Thymus (tissue), 11 donors: ENCODE results near the gene ANKS3. TPM values are rescaled to one million over a fixed set of nuclear protein-coding genes. Genes with fewer than 3 reads are reported as not detected.

Experiments used
- DNase-seq, 9 donors: peaks; one replicate each; pipeline ENCODE4 v3.0.0-alpha.2; 2013; ENCODE audit warnings: low spot score in 9 of 9, low read depth in 6 of 9, missing footprints in 1 of 9
- H3K27ac ChIP-seq, 2 donors: one replicate each; pipeline ENCODE4 v1.5.1; 2013; ENCODE audit warnings: control low read depth in 1 of 2, low read depth in 1 of 2, low read length in 1 of 2, mild to moderate bottlenecking in 1 of 2, moderate library complexity in 1 of 2
- H3K27me3 ChIP-seq, 2 donors: one replicate each; pipeline ENCODE4 v1.5.1; 2013; ENCODE audit warnings: low read length in 1 of 2; ENCODE audit not compliant: control insufficient read depth in 2 of 2, insufficient read depth in 1 of 2
- H3K36me3 ChIP-seq, 2 donors: one replicate each; pipeline ENCODE4 v1.5.1; 2013; ENCODE audit warnings: low read length in 1 of 2, mild to moderate bottlenecking in 1 of 2, moderate library complexity in 1 of 2; ENCODE audit not compliant: control insufficient read depth in 2 of 2, insufficient read depth in 2 of 2
- H3K4me1 ChIP-seq, 2 donors: one replicate each; pipeline ENCODE4 v1.5.1; 2013; ENCODE audit warnings: low read length in 2 of 2; ENCODE audit not compliant: control insufficient read depth in 2 of 2, insufficient read depth in 2 of 2
- H3K4me3 ChIP-seq, 2 donors: one replicate each; pipeline ENCODE4 v1.5.1; 2013; ENCODE audit warnings: low read length in 2 of 2, control low read depth in 1 of 2, mild to moderate bottlenecking in 1 of 2
- H3K9me3 ChIP-seq, 2 donors: one replicate each; pipeline ENCODE4 v1.5.1; 2013; ENCODE audit warnings: low read length in 1 of 2, mild to moderate bottlenecking in 1 of 2; ENCODE audit not compliant: control insufficient read depth in 2 of 2, insufficient read depth in 1 of 2
- WGBS: extraction: QIAGEN DNeasy Blood & Tissue Kit; methylation state at CpG from one replicate; pipeline ENCODE4 v1.1.7; 2013; 5-methylcytosine and 5-hydroxymethylcytosine counted together
- polyA plus RNA-seq: library from polyadenylated mRNA; stranded (reverse); fragments of 200-250 nt; gene quantifications from one replicate; pipeline ENCODE4 v1.2.3, GENCODE V29; 2013
- total RNA-seq: library from RNA; stranded (reverse); fragments of 120-200 nt; gene quantifications from one replicate; pipeline ENCODE4 v1.2.4, GENCODE V29; 2013
- donor health status: healthy.

ANKS3 gene
- total and polyA plus RNA-seq, 2 donors, result 9.8 to 34.0 TPM

DNA sequence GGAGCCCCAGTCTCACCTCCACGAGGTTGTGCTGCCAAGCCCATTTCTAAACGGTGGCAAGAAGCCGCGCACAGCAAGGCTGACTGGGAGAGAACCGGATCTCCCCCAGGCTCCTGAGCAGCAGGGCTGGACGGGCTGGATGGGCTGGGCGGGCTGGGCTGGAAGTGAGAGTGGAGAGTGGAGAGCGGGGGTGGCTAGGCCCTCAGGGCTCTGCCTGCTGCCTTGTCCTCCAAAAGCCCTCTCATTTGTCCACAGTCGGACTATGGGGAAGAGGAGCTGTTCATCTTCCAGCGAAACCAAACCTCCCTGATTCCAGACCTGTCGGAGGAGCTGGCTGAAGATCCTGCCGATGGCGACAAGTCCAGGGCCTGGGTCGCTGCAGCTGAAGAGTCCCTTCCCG is 3.5 kb upstream of the ANKS3 start:
- Histone ChIP-seq H3K27ac (no peak overlapping the region), H3K27me3 (no peaks in the 10 kb centered on the region), H3K4me1 (peaks cover 10 to 17% of the 10 kb centered on the region in 2 donors), H3K9me3 (peaks cover 0 to 4% of the 10 kb centered on the region in 2 donors), H3K4me3 (no peak overlapping the region), H3K36me3 (no peaks in the 10 kb centered on the region)
- DNase-seq, result no peak
- 93% methylated on average over 15 of the region's 15 CpGs for whole genome bisulfite sequencing

DNA sequence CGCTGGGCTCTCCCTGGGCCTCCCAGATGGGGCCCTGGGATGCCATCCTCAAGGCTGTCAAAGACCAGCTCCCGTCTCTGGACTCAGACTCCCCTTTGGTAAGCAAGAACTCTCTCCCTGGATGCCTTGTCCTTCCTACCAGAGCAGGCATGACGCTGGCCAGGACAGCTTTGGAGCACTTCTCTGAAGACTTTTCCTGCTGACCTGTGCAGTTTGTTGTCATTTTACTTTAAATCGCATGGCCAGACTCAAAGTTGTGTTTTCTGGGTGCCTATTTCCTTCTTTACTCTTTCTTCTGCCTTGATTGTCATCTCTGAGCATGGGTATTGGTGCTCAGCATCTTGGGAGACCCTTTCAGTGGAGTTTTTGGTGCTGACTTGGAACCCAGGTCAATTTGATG is 2.5 kb upstream of the ANKS3 start:
- no peaks in the 10 kb centered on the region for H3K36me3 ChIP-seq
- H3K9me3 ChIP-seq, result peaks cover 0 to 4% of the 10 kb centered on the region in 2 donors
- WGBS, result 97% methylated on average over 4 of the region's 4 CpGs
- no peaks in the 10 kb centered on the region for H3K27me3 ChIP-seq
- H3K4me1 ChIP-seq, result peaks cover 10 to 17% of the 10 kb centered on the region in 2 donors
- H3K27ac ChIP-seq, result no peak overlapping the region
- no peak overlapping the region for H3K4me3 ChIP-seq
- DNase-seq, result no peak

DNA sequence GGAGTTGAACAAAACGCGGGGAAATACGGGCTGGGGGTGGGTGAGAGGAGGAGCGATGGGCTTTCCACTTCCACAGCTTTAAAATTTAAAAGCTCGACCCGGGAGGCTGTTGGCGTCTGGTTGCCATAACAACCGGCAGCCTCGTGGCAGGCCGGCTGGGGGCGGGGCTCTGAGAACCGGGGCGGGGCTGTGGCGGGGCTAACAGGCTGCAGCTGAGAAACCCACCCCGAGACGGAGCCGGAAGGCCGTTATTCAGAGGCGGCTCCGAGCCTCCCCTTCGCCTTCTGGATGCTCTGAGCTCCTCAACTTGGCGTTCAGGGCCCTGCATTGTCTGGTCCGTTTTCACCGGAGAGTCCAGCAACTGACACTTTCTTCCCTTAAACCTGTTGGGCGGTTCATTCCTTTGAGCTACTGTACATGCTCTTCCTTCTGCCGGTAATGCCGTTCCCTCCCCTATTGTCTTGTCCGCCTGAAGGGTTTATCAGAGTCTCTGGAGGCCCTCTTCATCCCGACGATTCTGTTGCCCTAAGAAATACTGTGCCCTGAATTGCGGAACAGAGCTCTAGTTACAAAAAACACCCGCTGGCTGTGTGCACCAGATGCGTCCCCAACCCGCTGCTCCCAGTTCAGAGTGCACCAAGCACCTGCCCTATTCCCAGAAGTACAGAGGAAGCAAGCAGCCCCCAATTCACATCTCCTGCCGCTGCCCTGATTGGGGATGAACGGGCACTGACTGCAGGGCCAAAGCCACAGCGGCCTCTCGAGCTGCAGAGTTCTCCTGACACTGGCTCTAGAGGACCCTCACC is 862 bp upstream of the ANKS3 start:
- Histone ChIP-seq H3K36me3 (no peaks in the 10 kb centered on the region), H3K4me3 (peak overlapping the region; percentile 73 to 93), H3K9me3 (peaks cover 0 to 4% of the 10 kb centered on the region in 2 donors), H3K27ac (peak overlapping the region; percentile 57 to 87), H3K4me1 (peaks cover 10 to 17% of the 10 kb centered on the region in 2 donors), H3K27me3 (no peaks in the 10 kb centered on the region)
- 4% methylated on average over 38 of the region's 38 CpGs for WGBS
- peak; percentile 70 to 94 (median 87) for DNase-seq

DNA sequence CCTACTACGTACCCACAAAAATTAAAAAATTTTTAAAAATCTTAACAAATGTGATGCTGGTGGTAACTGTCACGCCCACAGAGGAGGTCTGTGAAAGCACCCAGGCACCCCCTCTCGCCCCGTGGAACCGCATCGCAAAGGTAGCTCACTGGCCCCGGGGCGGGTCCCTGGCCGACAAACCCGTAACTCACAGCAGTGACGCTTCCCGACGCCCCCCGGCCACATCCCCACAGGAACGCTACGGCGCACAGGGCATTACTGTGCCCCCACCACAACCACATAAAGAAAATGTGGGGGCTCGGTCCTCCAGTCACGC is 366 bp downstream of the ANKS3 start:
- H3K27me3 ChIP-seq, result no peaks in the 10 kb centered on the region
- DNase-seq, result no peak
- peaks cover 0 to 4% of the 10 kb centered on the region in 2 donors for H3K9me3 ChIP-seq
- 0% methylated on average over 19 of the region's 19 CpGs for WGBS
- peak overlapping the region; percentile 73 to 93 for H3K4me3 ChIP-seq
- H3K4me1 ChIP-seq, result peaks cover 10 to 17% of the 10 kb centered on the region in 2 donors
- H3K27ac ChIP-seq, result peak overlapping the region in 1 of 2 donors; percentile 47
- H3K36me3 ChIP-seq, result peaks cover 0 to 4% of the 10 kb centered on the region in 2 donors

DNA sequence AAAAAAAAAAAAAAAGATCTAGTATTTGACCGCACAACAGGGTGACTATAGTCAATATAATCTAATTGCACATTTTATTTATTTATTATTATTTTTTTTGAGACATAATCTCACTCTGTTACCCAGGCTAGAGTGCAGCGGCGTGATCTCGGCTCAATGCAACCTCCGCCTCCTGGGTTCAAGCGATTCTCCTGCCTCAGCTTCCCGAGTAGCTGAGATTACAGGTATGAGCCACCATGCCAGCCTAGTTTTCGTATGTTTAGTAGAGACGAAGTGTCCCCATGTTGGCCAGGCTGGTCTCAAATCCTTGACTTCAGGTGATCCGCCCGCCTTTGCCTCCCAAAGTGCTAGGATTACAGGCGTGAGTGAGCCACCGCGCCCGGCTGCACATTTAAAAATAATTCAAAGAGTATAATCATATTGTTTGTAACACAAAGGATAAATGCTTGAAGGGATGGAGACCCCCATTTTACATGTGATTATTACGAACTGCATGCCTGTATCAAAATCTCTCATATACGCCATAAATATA is 794 bp downstream of the ANKS3 start:
- DNase-seq, result no peak
- peak overlapping the region; percentile 73 to 93 for H3K4me3 ChIP-seq
- no peak overlapping the region for H3K27ac ChIP-seq
- no peaks in the 10 kb centered on the region for H3K27me3 ChIP-seq
- peaks cover 0 to 4% of the 10 kb centered on the region in 2 donors for H3K9me3 ChIP-seq
- 46% methylated on average over 17 of the region's 17 CpGs for WGBS
- H3K4me1 ChIP-seq, result peaks cover 10 to 17% of the 10 kb centered on the region in 2 donors
- peaks cover 2 to 7% of the 10 kb centered on the region in 2 donors for H3K36me3 ChIP-seq

DNA sequence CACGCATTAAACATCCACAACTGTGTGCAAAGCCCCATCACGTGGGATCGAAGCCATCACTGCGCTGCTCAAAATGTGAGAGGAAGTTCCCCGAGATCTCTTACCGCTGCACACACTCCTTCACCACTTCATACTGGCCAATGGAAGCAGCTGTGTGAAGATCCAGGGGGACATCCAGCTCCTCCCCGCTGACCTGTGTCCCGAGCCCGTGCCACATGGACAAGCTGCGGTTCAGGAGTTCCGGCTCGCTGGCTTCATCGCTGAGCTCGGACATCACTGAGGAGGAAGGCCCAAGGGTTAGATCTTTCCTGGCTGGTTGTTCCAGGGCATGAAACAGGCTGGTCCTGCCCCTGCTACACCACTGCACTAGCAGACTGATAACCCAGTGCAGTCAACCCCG is 4.2 kb downstream of the ANKS3 start:
- 98% methylated on average over 15 of the region's 15 CpGs for WGBS
- no peak for DNase-seq

DNA sequence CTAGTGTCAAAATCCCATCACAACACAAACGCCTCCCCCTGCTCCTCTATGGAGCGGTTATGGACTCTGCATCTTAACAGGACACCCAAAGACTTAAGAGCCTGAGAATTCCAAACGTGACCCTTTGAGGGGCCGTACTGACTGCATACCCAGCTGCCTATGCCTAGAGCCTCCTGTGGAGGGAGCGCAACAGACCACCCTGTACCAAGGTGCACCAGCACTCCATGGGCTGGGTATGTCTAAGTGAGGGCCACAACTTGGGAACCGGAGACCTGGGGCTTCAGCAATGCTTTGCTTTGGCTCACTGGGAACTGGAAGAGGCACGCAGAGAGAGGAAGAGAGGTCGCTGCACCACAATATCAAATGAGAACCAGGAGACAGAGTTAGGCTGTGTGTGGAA is 5.4 kb downstream of the ANKS3 start:
- 98% methylated on average over 8 of the region's 8 CpGs for WGBS
- H3K9me3 ChIP-seq, result no peaks in the 10 kb centered on the region

More for the DNA sequence above, 4.2 kb downstream of the ANKS3 start:
- no peaks in the 10 kb centered on the region for H3K27me3 ChIP-seq
- H3K27ac ChIP-seq, result no peak overlapping the region
- H3K9me3 ChIP-seq, result peaks cover 0 to 4% of the 10 kb centered on the region in 2 donors
- H3K36me3 ChIP-seq, result peaks cover 9 to 23% of the 10 kb centered on the region in 2 donors
- peaks cover 4 to 8% of the 10 kb centered on the region in 2 donors for H3K4me1 ChIP-seq
- no peak overlapping the region for H3K4me3 ChIP-seq

DNA sequence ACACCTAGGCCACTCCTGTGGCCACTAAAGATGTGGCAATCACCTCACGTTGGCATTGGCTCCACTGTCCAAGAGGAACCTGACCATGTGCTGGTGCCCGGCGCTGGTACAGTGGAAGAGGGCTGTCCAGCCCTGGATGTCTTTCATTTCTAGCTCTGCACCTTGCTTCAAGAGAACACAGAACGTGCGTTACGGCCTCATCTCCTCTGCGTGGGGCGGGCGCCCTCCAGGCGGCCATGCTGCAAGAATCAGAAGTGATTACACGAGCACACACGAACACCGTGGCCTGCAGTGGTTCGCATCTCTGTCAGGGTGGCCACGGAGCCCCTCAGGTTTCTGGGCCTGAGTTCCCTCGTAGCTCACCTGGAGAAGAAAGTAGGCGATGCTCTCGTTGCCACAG is 7.5 kb downstream of the ANKS3 start:
- WGBS, result 98% methylated on average over 18 of the region's 18 CpGs
- H3K4me3 ChIP-seq, result no peak overlapping the region
- peaks cover 9 to 33% of the 10 kb centered on the region in 2 donors for H3K36me3 ChIP-seq
- H3K27me3 ChIP-seq, result no peaks in the 10 kb centered on the region
- no peaks in the 10 kb centered on the region for H3K4me1 ChIP-seq
- no peak for DNase-seq
- H3K27ac ChIP-seq, result no peak overlapping the region
- H3K9me3 ChIP-seq, result no peaks in the 10 kb centered on the region

More for the DNA sequence above, 5.4 kb downstream of the ANKS3 start:
- DNase-seq, result no peak
- no peak overlapping the region for H3K27ac ChIP-seq
- H3K27me3 ChIP-seq, result no peaks in the 10 kb centered on the region
- H3K36me3 ChIP-seq, result peaks cover 9 to 28% of the 10 kb centered on the region in 2 donors
- peaks cover 4 to 6% of the 10 kb centered on the region in 2 donors for H3K4me1 ChIP-seq
- no peak overlapping the region for H3K4me3 ChIP-seq

DNA sequence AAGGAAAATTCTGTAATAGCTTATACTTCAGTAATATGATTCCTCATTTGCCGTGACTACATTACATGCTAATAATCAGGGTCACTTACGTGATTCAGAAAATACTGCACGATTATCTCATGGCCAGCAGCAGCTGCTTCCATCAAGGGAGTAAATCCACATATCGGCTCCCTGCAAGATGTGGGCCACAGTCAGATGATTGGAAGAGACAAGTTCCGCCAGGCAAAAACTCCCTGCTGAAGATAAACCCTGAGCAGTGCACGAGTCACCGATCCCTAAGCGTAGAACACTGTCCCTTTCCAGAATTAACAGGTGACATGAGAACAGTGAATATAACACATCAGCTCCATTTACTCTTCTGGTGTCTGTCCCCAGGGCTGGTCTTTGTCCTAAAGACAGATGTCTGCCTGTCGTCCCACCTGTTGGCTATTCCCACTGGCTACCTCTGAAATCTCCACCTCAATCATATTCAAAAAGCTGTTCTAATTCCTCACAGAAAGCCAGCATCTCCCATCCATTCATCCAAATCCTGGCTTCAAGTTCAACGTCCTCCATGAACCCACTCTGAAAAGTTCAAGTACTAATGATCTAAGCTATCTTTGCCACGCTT is 9.3 kb downstream of the ANKS3 start:
- Histone ChIP-seq H3K27me3 (no peaks in the 10 kb centered on the region), H3K4me3 (no peak overlapping the region), H3K27ac (no peak overlapping the region), H3K4me1 (no peaks in the 10 kb centered on the region), H3K9me3 (no peaks in the 10 kb centered on the region), H3K36me3 (peaks cover 9 to 33% of the 10 kb centered on the region in 2 donors)
- WGBS, result 97% methylated on average over 11 of the region's 11 CpGs
- no peak for DNase-seq
